Measurements from ENCODE around the gene CCDC33.

The CCDC33 gene

GRCh38 chr15:74305687-74306086 lies 69.6 kb downstream of the CCDC33 start:
- DNase-seq (ENCODE audit: extremely low read depth, low read depth), result no peak
- no peak overlapping the region for H3K4me3 ChIP-seq (replicated peaks; ENCODE audit: low read depth, low read length)
- TF ChIP-seq CTCF (IDR thresholded peaks at IDR 0.05; ENCODE audit: low read depth, low read length, missing control alignments), result no peak

- H3K4me3 ChIP-seq (replicated peaks; ENCODE audit: low read depth, low read length), result no peak overlapping the region
- DNase-seq (ENCODE audit: extremely low read depth, low read depth), result no peak
- no peak for TF ChIP-seq CTCF (IDR thresholded peaks at IDR 0.05; ENCODE audit: low read depth, low read length, missing control alignments)
Observed at GRCh38 chr15:74306781-74307217, 70.7 kb downstream of the CCDC33 start.

- no peak overlapping the region for H3K4me3 ChIP-seq (replicated peaks; ENCODE audit: low read depth, low read length)
- TF ChIP-seq CTCF (IDR thresholded peaks at IDR 0.05; ENCODE audit: low read depth, low read length, missing control alignments), result peak; percentile 75
- no peak for DNase-seq (ENCODE audit: extremely low read depth, low read depth)
Observed at GRCh38 chr15:74307827-74308811, 72.0 kb downstream of the CCDC33 start.

- H3K4me3 ChIP-seq (replicated peaks; ENCODE audit: low read depth, low read length), result no peak overlapping the region
- peak; percentile 73 for TF ChIP-seq CTCF (IDR thresholded peaks at IDR 0.05; ENCODE audit: low read depth, low read length, missing control alignments)
- no peak for DNase-seq (ENCODE audit: extremely low read depth, low read depth)
Observed at GRCh38 chr15:74311734-74312444, 75.8 kb downstream of the CCDC33 start.

GRCh38 chr15:74312445-74313007 lies 76.4 kb downstream of the CCDC33 start:
- no peak overlapping the region for H3K4me3 ChIP-seq (replicated peaks; ENCODE audit: low read depth, low read length)
- no peak for DNase-seq (ENCODE audit: extremely low read depth, low read depth)
- TF ChIP-seq CTCF (IDR thresholded peaks at IDR 0.05; ENCODE audit: low read depth, low read length, missing control alignments), result no peak

GRCh38 chr15:74313889-74314288 lies 77.8 kb downstream of the CCDC33 start:
- no peak for TF ChIP-seq CTCF (IDR thresholded peaks at IDR 0.05; ENCODE audit: low read depth, low read length, missing control alignments)
- DNase-seq (ENCODE audit: extremely low read depth, low read depth), result no peak
- H3K4me3 ChIP-seq (replicated peaks; ENCODE audit: low read depth, low read length), result no peak overlapping the region
